SK-N-SH (cell line): ENCODE measurements around the gene PLTP. TPM values are rescaled to one million over a fixed set of nuclear protein-coding genes. Genes with fewer than 3 reads are reported as not detected.

Source experiments
- CTCF ChIA-PET: fragments of 300-600, 350-600 bp; formaldehyde crosslinking; extraction: SDS; loops from one replicate; lab custom pipeline; 2021; lab: Yijun Ruan, JAX
- POLR2A ChIA-PET: fragments of 350-600 bp; sonication (Branson Sonifier 250); formaldehyde crosslinking; extraction: SDS; loops from one replicate; lab custom pipeline; 2020; ENCODE audit warnings: antibody characterized with exemption, inconsistent platforms; lab: Yijun Ruan, JAX
- DNase-seq: peaks from one replicate; pipeline ENCODE4 v3.0.0; 2012
- H2AFZ ChIP-seq: fragments of 200-600 bp; sonication (generic); 2 replicates; pipeline ENCODE4 v1.8.1; 2016; ENCODE audit warnings: antibody characterized with exemption, mild to moderate bottlenecking, low read depth
- H3F3A ChIP-seq: fragments of 200-600 bp; sonication (generic); replicated peaks from 2 replicates; pipeline ENCODE3; 2016; ENCODE audit warnings: antibody characterized with exemption, mild to moderate bottlenecking; ENCODE audit not compliant: insufficient read depth
- H3K27ac ChIP-seq, 2 experiments: fragments of 200-500 bp in 1 of 2; fragments of 200-600 bp in 1 of 2; sonication (Bioruptor generic) in 1 of 2; sonication (generic), shearing (Covaris generic) in 1 of 2; 2 replicates each; pipeline versions ENCODE4 v1.5.1 to v1.6.1; 2014 to 2016; ENCODE audit warnings: low read depth in 2 of 2, inconsistent platforms in 1 of 2, low read length in 1 of 2, mild to moderate bottlenecking in 1 of 2, mixed read lengths in 1 of 2
- H3K27me3 ChIP-seq: fragments of 200-600 bp; sonication (generic), shearing (Covaris generic); 2 replicates; pipeline ENCODE4 v1.6.1; 2016; ENCODE audit warnings: mixed run types; ENCODE audit not compliant: insufficient read depth
- H3K36me3 ChIP-seq, 2 experiments: fragments of 200-500 bp in 1 of 2; fragments of 200-600 bp in 1 of 2; sonication (Bioruptor generic) in 1 of 2; sonication (generic) in 1 of 2; replicated peaks in 1 of 2; 2 replicates each; pipeline versions ENCODE3 to v1.5.1; 2014 to 2016; ENCODE audit warnings: low read length in 1 of 2, mild to moderate bottlenecking in 1 of 2; ENCODE audit not compliant: insufficient read depth in 2 of 2, control insufficient read depth in 1 of 2
- H3K4me1 ChIP-seq, 2 experiments: fragments of 200-500 bp in 1 of 2; fragments of 200-600 bp in 1 of 2; sonication (Bioruptor generic) in 1 of 2; sonication (generic), shearing (Covaris generic) in 1 of 2; 2 replicates each; pipeline versions ENCODE4 v1.5.1 to v1.6.1; 2014 to 2016; ENCODE audit warnings: low read depth in 1 of 2, low read length in 1 of 2, mixed run types in 1 of 2; ENCODE audit not compliant: insufficient read depth in 2 of 2, control insufficient read depth in 1 of 2
- H3K4me2 ChIP-seq: fragments of 200-600 bp; sonication (generic), shearing (Covaris generic); 2 replicates; pipeline ENCODE4 v1.6.1; 2017; ENCODE audit warnings: mixed run types
- H3K4me3 ChIP-seq, 2 experiments: fragments of 200-500 bp in 1 of 2; fragments of 200-600 bp in 1 of 2; sonication (Bioruptor generic) in 1 of 2; sonication (generic), shearing (Covaris generic) in 1 of 2; 2 replicates each; pipeline versions ENCODE4 v1.5.1 to v1.8.1; 2014 to 2016; ENCODE audit warnings: low read depth in 2 of 2, inconsistent platforms in 1 of 2, low read length in 1 of 2, mild to moderate bottlenecking in 1 of 2, mixed read lengths in 1 of 2, moderate library complexity in 1 of 2
- H3K79me2 ChIP-seq: fragments of 200-600 bp; sonication (generic); 2 replicates; pipeline ENCODE4 v1.8.1; 2017; ENCODE audit warnings: mild to moderate bottlenecking; ENCODE audit not compliant: insufficient read depth
- H3K9ac ChIP-seq: fragments of 200-600 bp; sonication (generic); 2 replicates; pipeline ENCODE4 v1.6.1; 2017; ENCODE audit warnings: mixed run types
- H3K9me2 ChIP-seq: fragments of 200-600 bp; sonication (generic); 2 replicates; pipeline ENCODE4 v1.6.1; 2017; ENCODE audit warnings: mixed run types
- H3K9me3 ChIP-seq: fragments of 200-600 bp; sonication (generic); 2 replicates; pipeline ENCODE4 v1.6.1; 2017; ENCODE audit warnings: mixed run types, mild to moderate bottlenecking, moderate library complexity
- H4K20me1 ChIP-seq: fragments of 200-600 bp; sonication (generic); 2 replicates; pipeline ENCODE4 v1.6.1; 2017; ENCODE audit warnings: mild to moderate bottlenecking, mixed run types; ENCODE audit not compliant: insufficient read depth
- CTCF ChIP-seq: fragments of 200-600 bp; sonication (generic); IDR thresholded peaks from 2 replicates; pipeline ENCODE4 v1.6.1; 2017; ENCODE audit warnings: antibody characterized with exemption, mild to moderate bottlenecking, moderate library complexity
- FOXM1 ChIP-seq: IDR thresholded peaks from 2 replicates; pipeline ENCODE4 v1.4.0; 2012; ENCODE audit warnings: low read depth, mild to moderate bottlenecking
- RAD21 ChIP-seq: IDR thresholded peaks from 2 replicates; pipeline ENCODE4 v1.6.1; 2012; ENCODE audit warnings: mild to moderate bottlenecking, low read length
- TAF1 ChIP-seq: IDR thresholded peaks from 2 replicates; pipeline ENCODE4 v1.6.1; 2012; ENCODE audit warnings: low read depth, mild to moderate bottlenecking, low read length, moderate library complexity, borderline replicate concordance
- USF1 ChIP-seq: IDR thresholded peaks from 2 replicates; pipeline ENCODE4 v1.4.0; 2012; ENCODE audit warnings: low read depth, borderline replicate concordance
- USF2 ChIP-seq: fragments of 150-350 bp; IDR thresholded peaks from 2 replicates; pipeline ENCODE4 v1.6.1; 2017; ENCODE audit warnings: antibody characterized with exemption, low read length, low read depth, borderline replicate concordance
- YY1 ChIP-seq: IDR thresholded peaks from 2 replicates; pipeline ENCODE4 v1.4.0; 2012; ENCODE audit warnings: low read depth, mild to moderate bottlenecking
- ZBTB33 ChIP-seq: IDR thresholded peaks from 2 replicates; pipeline ENCODE4 v1.4.0; 2012; ENCODE audit warnings: low read depth, borderline replicate concordance
- WGBS: methylation state at CpG from one replicate; pipeline ENCODE4 v1.1.6; 2017; ENCODE audit warnings: low lambda C conversion rate; 5-methylcytosine and 5-hydroxymethylcytosine counted together
- polyA plus RNA-seq, 3 experiments: library from polyadenylated mRNA; depleted of rRNA; stranded (reverse); fragments of >200 nt; gene quantifications; 2 replicates each; pipeline ENCODE4 v1.2.3, GENCODE V29; 2012
- TF ChIP-seq, protein P1 (sequence below): fragments of 150-350 bp; IDR thresholded peaks from 2 replicates; pipeline ENCODE4 v1.6.1; 2016; ENCODE audit warnings: mild to moderate bottlenecking, low read depth, low read length

The PLTP gene
- polyA plus RNA-seq, 1 of the 3 experiments (the other 2 are of a cell fraction), result 154 TPM

GRCh38 chr20:45892049-45892825 lies 19.7 kb downstream of the PLTP start:
- TF ChIP-seq CTCF (peak; percentile 34; the same call in 1 of the 2 replicates), USF1 (no peak)
- peak overlapping the region; percentile 72; the same call in 1 of the 2 replicates for H2AFZ ChIP-seq
- peak; percentile 39 for DNase-seq
- H3K27ac ChIP-seq, result peak overlapping the region in 1 of 2 experiments; percentile 58; a peak in 1 of 4 replicates
- H4K20me1 ChIP-seq, result no peaks in the 10 kb centered on the region
- ChIA-PET CTCF (interaction anchor here (0.8 to 4.5 kb wide), 8 partner anchors 8 to 77 kb away, joined by 3 to 41 read pairs (median 8); partner anchors contain the start of gene ZSWIM1), POLR2A (interaction anchor here (1.2 to 2.8 kb wide), 3 partner anchors 17 to 79 kb away, joined by 3 to 14 read pairs (median 3); partner anchors contain the start of gene PLTP)
- H3K36me3 ChIP-seq, result peaks cover 12 to 29% of the 10 kb centered on the region in 2 experiments
- H3K27me3 ChIP-seq, result no peaks in the 10 kb centered on the region
- H3K4me3 ChIP-seq, result peak overlapping the region; percentile 78 to 90
- H3K9me2 ChIP-seq, result no peaks in the 10 kb centered on the region
- peaks cover 9% of the 10 kb centered on the region for H3F3A ChIP-seq
- H3K9ac ChIP-seq, result peak overlapping the region; percentile 82
- H3K4me1 ChIP-seq, result peaks cover 0 to 9% of the 10 kb centered on the region in 2 experiments; a peak in 2 of 4 replicates
- H3K4me2 ChIP-seq, result peak overlapping the region; percentile 94
- peaks cover 14% of the 10 kb centered on the region for H3K79me2 ChIP-seq
- no peaks in the 10 kb centered on the region for H3K9me3 ChIP-seq
- WGBS, result 77% methylated on average over 9 of the region's 9 CpGs

GRCh38 chr20:45890985-45891983 lies 20.7 kb downstream of the PLTP start, which contains the start of the genes CTSA and NEURL2:
Gene CTSA, plus strand, starts transcription at chr20:45891335. Its CDS starts 234 bp downstream, at chr20:45891569.
Gene NEURL2, minus strand, starts transcription at chr20:45891208. Its CDS starts 217 bp downstream, at chr20:45890991.
- Histone ChIP-seq H3K4me1 (peaks cover 0 to 9% of the 10 kb centered on the region in 2 experiments; a peak in 2 of 4 replicates), H3K9ac (peak within 1 kb of the TSS; percentile 82), H3K4me3 (peak within 1 kb of the TSS; percentile 78 to 90), H3K79me2 (peaks cover 19% of the 10 kb centered on the region), H3K9me2 (no peaks in the 10 kb centered on the region), H2AFZ (peak within 1 kb of the TSS; percentile 72), H3K4me2 (peak within 1 kb of the TSS; percentile 94), H3K27ac (peak within 1 kb of the TSS; percentile 58 to 89), H3K27me3 (no peaks in the 10 kb centered on the region), H3K9me3 (no peaks in the 10 kb centered on the region), H3K36me3 (peaks cover 12 to 23% of the 10 kb centered on the region in 2 experiments), H3F3A (peaks cover 4% of the 10 kb centered on the region), H4K20me1 (no peaks in the 10 kb centered on the region)
- DNase-seq, result peak; percentile 99
- ChIA-PET POLR2A (interaction anchor here (0.8 to 2.8 kb wide), 11 partner anchors 10 to 80 kb away, joined by 3 to 26 read pairs (median 5); partner anchors contain the start of genes ACOT8, PCIF1, PLTP and SNX21), CTCF (interaction anchor here (0.9 to 4.5 kb wide), 20 partner anchors 8 to 96 kb away, joined by 3 to 41 read pairs (median 9); partner anchors contain the start of genes ACOT8, PCIF1 and ZSWIM1)
- under 1% methylated on average over 21 of the region's 78 CpGs for whole genome bisulfite sequencing
- peak; percentile 84 for TF ChIP-seq TAF1
- TF ChIP-seq, protein P1, sequence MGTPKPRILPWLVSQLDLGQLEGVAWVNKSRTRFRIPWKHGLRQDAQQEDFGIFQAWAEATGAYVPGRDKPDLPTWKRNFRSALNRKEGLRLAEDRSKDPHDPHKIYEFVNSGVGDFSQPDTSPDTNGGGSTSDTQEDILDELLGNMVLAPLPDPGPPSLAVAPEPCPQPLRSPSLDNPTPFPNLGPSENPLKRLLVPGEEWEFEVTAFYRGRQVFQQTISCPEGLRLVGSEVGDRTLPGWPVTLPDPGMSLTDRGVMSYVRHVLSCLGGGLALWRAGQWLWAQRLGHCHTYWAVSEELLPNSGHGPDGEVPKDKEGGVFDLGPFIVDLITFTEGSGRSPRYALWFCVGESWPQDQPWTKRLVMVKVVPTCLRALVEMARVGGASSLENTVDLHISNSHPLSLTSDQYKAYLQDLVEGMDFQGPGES, result no peak
- no peak for TF ChIP-seq FOXM1
- TF ChIP-seq RAD21, result no peak
- TF ChIP-seq ZBTB33, result peak; percentile 25; the same call in 1 of the 2 replicates
- TF ChIP-seq YY1, result peak; percentile 86
- peak; percentile 98 for TF ChIP-seq USF2
